GM12878 (cell line): ENCODE data around the gene AP5B1.
A peak's percentile ranks its signal among the peaks of the same experiment; 100 is the strongest.

Experiments used
- CTCF ChIP-seq, 3 experiments: IDR thresholded peaks in 2 of 3; conservative IDR thresholded peaks in 1 of 3; 2 replicates each; pipeline ENCODE4 v1.5.1; 2011; ENCODE audit warnings: low read depth in 3 of 3, low read length in 3 of 3, mild to moderate bottlenecking in 3 of 3, control low read depth in 2 of 3, moderate library complexity in 2 of 3, inconsistent platforms in 1 of 3, mixed read lengths in 1 of 3; ENCODE audit not compliant: control insufficient read depth in 2 of 3, insufficient read depth in 1 of 3; ENCODE audit errors: extremely low read depth in 1 of 3
- EZH2 ChIP-seq: IDR thresholded peaks from 2 replicates; pipeline ENCODE4 v1.6.1; 2012; ENCODE audit warnings: low read depth, mild to moderate bottlenecking, control low read depth, inconsistent platforms, low read length, borderline replicate concordance; ENCODE audit not compliant: control insufficient read depth
- MYC ChIP-seq: IDR thresholded peaks from 2 replicates; pipeline ENCODE4 v1.6.1; 2011; ENCODE audit warnings: mild to moderate bottlenecking, low read length, moderate library complexity, inconsistent platforms; ENCODE audit not compliant: insufficient read depth, insufficient replicate concordance, insufficient read length, severe bottlenecking
- POLR2A ChIP-seq: IDR thresholded peaks from 2 replicates; pipeline ENCODE4 v1.6.1; 2011; ENCODE audit warnings: low read depth, mild to moderate bottlenecking, low read length
- POLR2AphosphoS5 ChIP-seq: IDR thresholded peaks from 2 replicates; pipeline ENCODE4 v1.6.1; 2011; ENCODE audit warnings: mild to moderate bottlenecking, low read length, inconsistent platforms
- RAD51 ChIP-seq: fragments of 450-650 bp; IDR thresholded peaks from 2 replicates; pipeline ENCODE4 v1.6.1; 2016; ENCODE audit warnings: moderate library complexity, mild to moderate bottlenecking, inconsistent platforms
- ZBTB11 ChIP-seq: fragments of 450-650 bp; formaldehyde crosslinking; IDR thresholded peaks from 2 replicates; pipeline ENCODE4 v1.5.0; 2022; ENCODE audit warnings: mild to moderate bottlenecking, missing genetic modification characterization
- TF ChIP-seq, protein P1 (sequence below): IDR thresholded peaks from 2 replicates; pipeline ENCODE4 v1.6.1; 2011; ENCODE audit warnings: borderline replicate concordance, low read depth, mild to moderate bottlenecking, moderate library complexity, mixed read lengths, low read length; ENCODE audit not compliant: insufficient read depth; ENCODE audit errors: extremely low read length

- TF ChIP-seq MYC (no peak), POLR2A (no peak), CTCF (IDR thresholded peaks at IDR 0.05 in 2 of 3, conservative IDR thresholded peaks at IDR 0.05 in 1 of 3; ENCODE audit: control insufficient read depth in 2 of 3, extremely low read depth in 1 of 3, insufficient read depth in 1 of 3, low read depth in 3 of 3, low read length in 3 of 3) (no peak), POLR2AphosphoS5 (no peak), ZBTB11 (CRISPR knock-in tag) (no peak), RAD51 (no peak), EZH2 (peak; percentile 97; the same call in 1 of the 2 replicates)
- TF ChIP-seq, protein P1, sequence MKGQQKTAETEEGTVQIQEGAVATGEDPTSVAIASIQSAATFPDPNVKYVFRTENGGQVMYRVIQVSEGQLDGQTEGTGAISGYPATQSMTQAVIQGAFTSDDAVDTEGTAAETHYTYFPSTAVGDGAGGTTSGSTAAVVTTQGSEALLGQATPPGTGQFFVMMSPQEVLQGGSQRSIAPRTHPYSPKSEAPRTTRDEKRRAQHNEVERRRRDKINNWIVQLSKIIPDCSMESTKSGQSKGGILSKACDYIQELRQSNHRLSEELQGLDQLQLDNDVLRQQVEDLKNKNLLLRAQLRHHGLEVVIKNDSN: no peak
These were observed 6.2 kb upstream of the AP5B1 start, which contains the start of gene OVOL1 for GRCh38 chr11:65786786-65787636.
